Measurements from ENCODE around the gene KRTCAP2.

KRTCAP2 gene

DNA sequence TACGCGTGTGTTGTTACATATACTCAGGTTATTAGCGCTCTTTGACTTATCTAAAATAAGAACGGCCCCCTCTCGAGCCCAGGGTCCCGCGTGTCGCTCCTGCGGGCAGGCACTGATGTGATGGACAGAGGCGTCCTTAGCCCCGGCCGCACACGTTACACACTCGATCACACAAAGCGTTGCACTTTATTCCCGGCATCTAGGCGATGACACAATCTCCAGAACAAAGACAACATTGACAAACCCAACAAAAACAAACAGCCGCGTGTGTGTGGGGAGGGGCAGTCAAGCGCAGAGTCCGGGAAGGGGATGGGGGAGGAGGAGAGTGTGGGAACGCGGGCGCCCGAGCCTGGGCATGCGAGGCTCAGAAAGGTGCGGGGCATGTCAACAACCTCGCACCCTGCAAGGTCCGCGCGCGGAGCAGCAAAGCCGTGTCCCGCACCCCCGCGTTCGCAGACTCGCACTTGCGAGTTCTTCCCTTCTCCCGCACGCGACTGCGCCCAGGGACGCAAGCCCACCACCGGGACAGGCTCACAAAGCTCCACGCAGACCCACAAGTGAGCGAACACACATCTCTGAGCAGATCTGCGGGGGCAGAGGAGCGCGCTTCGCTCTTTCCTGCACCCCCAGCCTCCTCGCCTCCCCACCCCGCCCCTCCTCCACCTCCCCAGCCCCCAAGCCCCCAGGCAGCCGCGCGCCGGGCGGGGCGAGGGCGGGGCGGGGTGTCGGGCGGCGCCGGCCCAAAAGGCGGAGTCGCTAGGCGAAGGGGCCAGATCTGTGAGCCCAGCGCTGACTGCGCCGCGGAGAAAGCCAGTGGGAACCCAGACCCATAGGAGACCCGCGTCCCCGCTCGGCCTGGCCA lies 45.8 kb downstream of the KRTCAP2 start, which contains the start of gene EFNA1:
EFNA1 (plus strand) TSS at position 772 of the 862 bp plus-strand sequence. CDS start 102 bp downstream, outside the sequence.
- peak; percentile 75 for ATAC-seq
- H3K4me3 Mint-ChIP-seq, result peak within 1 kb of the TSS; percentile 83

GRCh38 chr1:155126556-155127104 lies 46.5 kb downstream of the KRTCAP2 start:
- no peak for DNase-seq (ENCODE audit: low spot score in 2 of 2)
- peak; percentile 78 for ATAC-seq
- Mint-ChIP-seq H3K9me3 (no peaks in the 10 kb centered on the region), H3K36me3 (no peaks in the 10 kb centered on the region), H3K27ac (peak overlapping the region; percentile 50), H3K4me1 (peaks cover 35% of the 10 kb centered on the region), H3K4me3 (peak overlapping the region; percentile 83)

More for the DNA sequence above, 45.8 kb downstream of the KRTCAP2 start, which contains the start of gene EFNA1:
- Mint-ChIP-seq H3K4me1 (peaks cover 39% of the 10 kb centered on the region), H3K27ac (peak within 1 kb of the TSS; percentile 50), H3K9me3 (no peaks in the 10 kb centered on the region), H3K36me3 (no peaks in the 10 kb centered on the region)
- DNase-seq (ENCODE audit: low spot score in 2 of 2), result peak; percentile 34 to 63

DNA sequence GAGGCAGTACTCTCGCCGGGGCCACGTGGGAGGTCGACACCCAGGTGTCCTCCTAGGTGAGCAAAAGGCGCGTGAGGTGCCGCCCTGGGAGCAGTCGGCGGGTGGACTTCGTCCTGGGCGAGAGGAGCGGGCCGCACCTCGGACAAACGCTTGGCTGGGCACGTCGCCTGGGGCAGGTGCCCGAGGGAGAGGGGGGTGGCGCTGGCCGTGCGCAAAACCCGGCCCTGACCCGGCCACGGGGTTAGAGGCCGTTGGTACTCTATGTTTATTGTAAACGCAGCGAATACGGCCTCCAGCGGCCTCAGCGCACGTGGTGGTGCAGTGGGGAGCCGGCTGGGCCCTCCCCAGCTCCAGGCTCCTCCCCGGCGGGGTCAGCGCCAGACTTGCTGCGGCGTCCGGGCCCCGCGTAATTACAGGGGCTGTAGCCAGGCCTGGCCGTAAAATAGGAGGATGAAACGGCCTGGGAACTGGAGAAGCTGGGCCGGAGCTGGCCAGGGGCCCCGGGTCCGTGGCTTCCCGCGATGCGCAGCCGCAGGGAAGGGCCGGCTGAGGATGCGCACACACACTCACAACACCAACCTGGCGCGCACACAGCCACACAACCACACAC lies 47.1 kb downstream of the KRTCAP2 start:
- peak overlapping the region; percentile 83 for H3K4me3 Mint-ChIP-seq
- DNase-seq (ENCODE audit: low spot score in 2 of 2), result no peak
- H3K9me3 Mint-ChIP-seq, result no peaks in the 10 kb centered on the region
- H3K36me3 Mint-ChIP-seq, result no peaks in the 10 kb centered on the region
- H3K27ac Mint-ChIP-seq, result no peak overlapping the region
- no peak for ATAC-seq
- H3K4me1 Mint-ChIP-seq, result peaks cover 33% of the 10 kb centered on the region

DNA sequence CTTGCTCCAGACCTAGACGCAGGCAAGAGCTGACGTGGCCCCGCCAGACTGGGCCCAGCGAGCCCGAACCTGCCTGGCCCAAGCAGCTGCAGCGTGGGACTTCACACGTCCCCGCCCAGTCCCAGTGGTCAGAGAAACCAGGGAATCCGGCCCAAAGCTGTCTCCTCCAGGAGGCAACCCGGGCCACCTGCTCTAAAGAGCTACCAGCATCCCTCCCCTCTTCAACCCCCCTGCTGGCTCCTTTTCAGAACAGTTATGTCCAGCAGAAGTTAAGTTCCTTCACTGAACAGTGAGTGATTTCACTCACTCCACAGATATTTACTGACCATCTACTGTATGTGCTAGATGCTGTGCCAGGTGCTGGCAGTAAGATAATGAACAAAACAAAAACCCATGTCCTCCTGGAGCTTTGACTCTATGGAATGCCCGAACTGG lies 47.6 kb downstream of the KRTCAP2 start:
- H3K27ac Mint-ChIP-seq, result no peak overlapping the region
- H3K4me3 Mint-ChIP-seq, result peak overlapping the region; percentile 83
- peaks cover 33% of the 10 kb centered on the region for H3K4me1 Mint-ChIP-seq
- H3K9me3 Mint-ChIP-seq, result no peaks in the 10 kb centered on the region
- ATAC-seq (no peak), DNase-seq (ENCODE audit: low spot score in 2 of 2) (no peak)
- no peaks in the 10 kb centered on the region for H3K36me3 Mint-ChIP-seq

DNA sequence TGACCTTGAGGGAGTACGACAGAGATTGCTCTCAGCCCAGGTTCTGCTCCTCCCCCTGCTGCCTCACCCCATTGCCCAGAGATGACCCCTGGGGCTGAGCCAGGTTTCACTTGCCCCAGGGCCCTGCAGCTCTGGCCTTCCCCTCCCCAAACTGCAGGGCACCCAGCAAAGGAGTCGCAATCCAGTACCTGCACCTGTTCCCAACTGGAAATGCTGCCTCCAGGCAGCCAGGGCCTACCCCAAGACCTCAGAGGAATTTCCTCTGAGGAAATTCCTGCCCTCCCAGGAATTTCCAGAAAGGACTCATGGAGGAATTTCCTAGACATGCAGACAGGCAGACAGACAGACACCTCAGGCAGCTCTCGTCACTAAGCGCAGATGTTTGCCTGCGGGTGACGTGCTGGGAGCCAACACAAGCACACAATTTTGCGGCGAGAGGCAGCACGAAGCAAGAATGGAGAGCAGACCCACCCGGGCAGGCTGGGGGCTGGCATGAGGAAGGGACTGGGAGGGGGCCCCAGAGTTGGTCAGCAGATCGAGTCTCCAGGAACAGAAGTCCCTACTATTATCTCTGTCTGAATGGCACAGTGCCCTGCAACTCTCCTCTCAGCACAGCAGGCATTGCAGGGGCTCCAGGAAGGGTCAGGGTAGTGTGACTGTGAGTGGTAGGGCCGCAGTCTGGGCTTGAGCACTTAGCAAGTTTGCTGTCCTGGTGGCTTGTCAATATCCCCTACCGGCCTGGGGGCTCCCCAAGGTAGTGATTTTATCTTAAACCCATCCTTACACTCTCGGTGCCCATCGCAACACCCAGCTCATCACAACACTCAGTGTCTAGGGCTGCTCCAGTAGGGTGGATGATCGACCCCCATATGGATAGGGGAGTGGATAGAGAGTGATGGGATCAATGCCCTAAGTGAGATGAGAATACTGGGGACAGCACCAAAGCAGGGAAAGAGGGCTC lies 48.3 kb downstream of the KRTCAP2 start:
- ATAC-seq (no peak), DNase-seq (ENCODE audit: low spot score in 2 of 2) (no peak)
- H3K27ac Mint-ChIP-seq, result no peak overlapping the region
- no peaks in the 10 kb centered on the region for H3K9me3 Mint-ChIP-seq
- H3K4me1 Mint-ChIP-seq, result peaks cover 33% of the 10 kb centered on the region
- no peak overlapping the region for H3K4me3 Mint-ChIP-seq
- no peaks in the 10 kb centered on the region for H3K36me3 Mint-ChIP-seq

DNA sequence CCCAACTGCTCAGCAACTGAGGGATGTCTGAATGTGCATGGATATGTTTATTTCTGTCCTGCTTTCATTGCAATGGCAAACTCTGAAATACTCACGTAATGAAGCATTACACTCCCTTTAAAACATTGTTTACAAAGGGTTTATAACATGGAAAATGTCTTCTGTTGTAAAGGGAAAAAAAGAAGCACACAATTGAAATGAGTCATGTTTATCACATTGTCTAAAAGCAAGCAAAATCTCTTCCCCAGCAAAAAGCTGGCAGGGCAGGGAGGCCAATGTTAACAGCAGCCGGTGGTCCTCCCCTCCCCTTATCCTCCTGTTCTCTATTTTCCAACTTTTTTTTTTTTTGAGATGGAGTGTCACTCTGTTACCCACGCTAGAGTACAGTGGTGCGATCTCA lies 49.3 kb downstream of the KRTCAP2 start:
- Mint-ChIP-seq H3K9me3 (no peaks in the 10 kb centered on the region), H3K27ac (no peak overlapping the region), H3K4me3 (no peak overlapping the region), H3K36me3 (no peaks in the 10 kb centered on the region), H3K4me1 (peaks cover 23% of the 10 kb centered on the region)
- DNase-seq (ENCODE audit: low spot score in 2 of 2), result no peak
- ATAC-seq, result no peak

DNA sequence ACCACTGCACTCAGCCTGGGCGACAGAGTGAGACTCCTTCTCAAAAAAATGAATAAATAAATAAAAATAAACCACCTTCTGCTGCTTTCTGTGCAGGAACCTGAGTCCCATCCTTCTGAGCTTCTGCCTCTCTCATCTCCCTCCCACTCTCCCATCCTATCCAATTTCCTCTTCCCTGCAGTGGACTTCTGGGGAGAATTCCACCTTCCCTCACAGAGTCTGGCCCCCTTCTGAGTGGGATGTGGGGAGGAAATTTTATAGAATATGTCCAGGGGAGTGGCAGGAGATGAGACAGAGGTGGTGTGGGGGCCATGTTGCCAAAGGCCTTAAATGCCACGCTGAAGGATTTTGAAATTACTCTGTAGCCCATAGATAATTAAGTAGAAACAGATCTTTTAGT lies 50.8 kb downstream of the KRTCAP2 start:
- Mint-ChIP-seq H3K27ac (no peak overlapping the region), H3K4me3 (no peak overlapping the region), H3K4me1 (peaks cover 10% of the 10 kb centered on the region), H3K9me3 (no peaks in the 10 kb centered on the region), H3K36me3 (no peaks in the 10 kb centered on the region)
- DNase-seq (ENCODE audit: low spot score in 2 of 2) (no peak), ATAC-seq (no peak)

GRCh38 chr1:155121249-155121648 lies 51.9 kb downstream of the KRTCAP2 start:
- H3K9me3 Mint-ChIP-seq, result no peaks in the 10 kb centered on the region
- H3K4me3 Mint-ChIP-seq, result no peak overlapping the region
- ATAC-seq, result no peak

DNA sequence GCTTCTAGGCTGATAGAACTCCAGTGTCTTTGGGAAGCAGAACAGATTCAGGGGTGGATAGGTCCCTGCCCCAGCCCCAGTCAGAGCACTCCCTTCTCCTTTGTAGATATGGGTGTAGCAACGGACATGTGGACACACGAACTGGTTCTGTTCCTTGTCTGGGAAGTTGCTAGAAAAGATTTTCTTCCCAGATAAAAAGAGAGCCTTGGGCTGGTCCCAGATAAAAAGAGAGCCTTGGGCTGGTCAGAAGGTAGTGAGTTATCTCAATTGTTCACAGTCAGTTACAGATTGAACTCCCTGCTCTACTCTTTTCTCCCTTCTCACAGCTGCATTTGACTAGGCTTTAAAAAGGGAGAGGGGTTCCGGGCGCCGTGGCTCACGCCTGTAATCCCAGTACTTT lies 52.9 kb downstream of the KRTCAP2 start:
- no peak for ATAC-seq

More at GRCh38 chr1:155121249-155121648, 51.9 kb downstream of the KRTCAP2 start:
- no peaks in the 10 kb centered on the region for H3K4me1 Mint-ChIP-seq
- H3K27ac Mint-ChIP-seq, result no peak overlapping the region
- DNase-seq (ENCODE audit: low spot score in 2 of 2), result no peak
- no peaks in the 10 kb centered on the region for H3K36me3 Mint-ChIP-seq

More for the DNA sequence above, 52.9 kb downstream of the KRTCAP2 start:
- no peak overlapping the region for H3K27ac Mint-ChIP-seq
- DNase-seq (ENCODE audit: low spot score in 2 of 2), result no peak
- no peaks in the 10 kb centered on the region for H3K4me1 Mint-ChIP-seq
- H3K4me3 Mint-ChIP-seq, result no peak overlapping the region
- no peaks in the 10 kb centered on the region for H3K9me3 Mint-ChIP-seq
- no peaks in the 10 kb centered on the region for H3K36me3 Mint-ChIP-seq

Data from stimulated activated effector memory CD8-positive, alpha-beta T cell treated with anti-CD3 and anti-CD28 coated beads, Interleukin-12 subunit alpha, Interleukin-12 subunit beta, amount 100 ng/mL, for 72 hours (primary cell).